BJ (cell line): Measurements from ENCODE around the gene SULT1A2. TPM values are rescaled to one million over a fixed set of nuclear protein-coding genes. Genes with fewer than 3 reads are reported as not detected.

Source experiments
- CTCF ChIA-PET: fragments of 350-600 bp; formaldehyde crosslinking; extraction: SDS; loops from one replicate; lab custom pipeline; 2021; ENCODE audit warnings: antibody characterized with exemption, inconsistent platforms; lab: Yijun Ruan, JAX
- POLR2A ChIA-PET: fragments of 300-600 bp; sonication (Branson Sonifier 250); formaldehyde crosslinking; extraction: SDS; loops from one replicate; lab custom pipeline; 2021; ENCODE audit warnings: antibody characterized with exemption; lab: Charles Lee
- DNase-seq: peaks from one replicate; pipeline ENCODE4 v3.0.0-alpha.2; 2011; ENCODE audit warnings: low read depth
- H3K27me3 ChIP-seq: 2 replicates; pipeline ENCODE4 v1.6.0; 2011; ENCODE audit warnings: low read length; ENCODE audit not compliant: control insufficient read depth, insufficient read depth
- H3K36me3 ChIP-seq: 2 replicates; pipeline ENCODE4 v1.5.1; 2011; ENCODE audit warnings: low read length; ENCODE audit not compliant: control insufficient read depth, insufficient read depth
- H3K4me3 ChIP-seq: 2 replicates; pipeline ENCODE4 v1.5.1; 2011; ENCODE audit warnings: low read depth, mild to moderate bottlenecking, control low read depth, low read length
- CTCF ChIP-seq: IDR thresholded peaks from 2 replicates; pipeline ENCODE4 v1.5.1; 2011; ENCODE audit warnings: low read depth, mild to moderate bottlenecking, control low read depth, inconsistent platforms, low read length, moderate library complexity; ENCODE audit not compliant: insufficient read depth
- polyA plus RNA-seq: library from polyadenylated mRNA; depleted of rRNA; stranded (reverse); fragments of >200 nt; gene quantifications from 2 replicates; pipeline ENCODE4 v1.2.3, GENCODE V29; 2011

The SULT1A2 gene
- polyA plus RNA-seq, 1 experiment: not detected

GRCh38 chr16:28561557-28562187, 35.2 kb downstream of the SULT1A2 start:
- ChIA-PET POLR2A (no interaction called here), CTCF (no interaction called here)
- no peak for DNase-seq
- Histone ChIP-seq H3K36me3 (no peaks in the 10 kb centered on the region), H3K27me3 (no peaks in the 10 kb centered on the region), H3K4me3 (no peak overlapping the region)
- TF ChIP-seq CTCF: no peak

- TF ChIP-seq CTCF: no peak
- POLR2A ChIA-PET: no interaction called here
- no peak for DNase-seq
- no peaks in the 10 kb centered on the region; the same call in 1 of the 2 replicates for H3K36me3 ChIP-seq
- no peak overlapping the region for H3K4me3 ChIP-seq
- no peaks in the 10 kb centered on the region for H3K27me3 ChIP-seq
- CTCF ChIA-PET: no interaction called here
Measured at GRCh38 chr16:28558456-28558855, 38.4 kb downstream of the SULT1A2 start.

GRCh38 chr16:28556914-28557320, 39.9 kb downstream of the SULT1A2 start:
- Histone ChIP-seq H3K4me3 (no peak overlapping the region), H3K27me3 (no peaks in the 10 kb centered on the region), H3K36me3 (no peaks in the 10 kb centered on the region; the same call in 1 of the 2 replicates)
- ChIA-PET POLR2A (no interaction called here), CTCF (interaction anchor here (1.0 to 1.5 kb wide), 3 partner anchors 12 to 18 kb away, joined by 3 read pairs; no protein-coding TSS in a partner anchor)
- no peak for TF ChIP-seq CTCF
- no peak for DNase-seq

GRCh38 chr16:28555561-28555960, 41.3 kb downstream of the SULT1A2 start:
- CTCF ChIA-PET: interaction anchor here (1.3 kb wide), 1 partner anchor 73 kb away, joined by 4 read pairs; no protein-coding TSS in a partner anchor

More at GRCh38 chr16:28555561-28555960, 41.3 kb downstream of the SULT1A2 start:
- DNase-seq: no peak
- no peak for TF ChIP-seq CTCF
- no peak overlapping the region for H3K4me3 ChIP-seq
- no peaks in the 10 kb centered on the region for H3K27me3 ChIP-seq
- no peaks in the 10 kb centered on the region; the same call in 1 of the 2 replicates for H3K36me3 ChIP-seq
- POLR2A ChIA-PET: no interaction called here
